HG02623 (cell line): ENCODE measurements around the gene BLACAT1.
"Not testable (repeated sequence)": the region's sequence is repeated elsewhere in the genome, so short reads cannot be mapped to it uniquely, and the experiment has no call there.

Experiments
- ATAC-seq: cut with Tn5 transposase; IDR thresholded peaks from one replicate; pipeline ENCODE4 v1.9.1; 2021; ENCODE audit warnings: moderate library complexity; ENCODE audit not compliant: unreplicated experiment

The BLACAT1 gene

DNA sequence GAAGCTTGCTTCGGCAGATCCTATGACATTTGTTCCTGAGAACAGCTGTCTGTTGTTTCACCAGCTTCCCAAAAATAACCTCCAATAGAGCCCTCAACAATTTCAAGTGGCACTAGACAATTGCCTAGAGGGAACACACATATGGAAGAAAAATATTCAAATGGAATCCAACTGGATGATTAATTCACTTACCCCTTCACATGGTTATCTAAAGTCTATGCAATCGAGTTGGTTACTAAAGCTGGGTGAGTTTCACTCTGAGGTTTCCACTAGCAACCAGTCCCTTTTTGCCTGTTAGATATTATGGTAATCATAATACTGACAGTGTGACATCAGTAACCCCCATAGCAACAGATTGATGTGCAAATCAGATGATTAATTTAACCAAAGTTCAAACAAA, 34.0 kb downstream of the BLACAT1 start, which contains the start of gene LEMD1:
TSS of gene LEMD1 (minus strand) at position 259 of the 400 bp plus-strand sequence. CDS start 1,520 bp downstream, outside the sequence.
- ATAC-seq = no peak

GRCh38 chr1:205420938-205421337, 34.9 kb downstream of the BLACAT1 start:
- ATAC-seq = no peak

DNA sequence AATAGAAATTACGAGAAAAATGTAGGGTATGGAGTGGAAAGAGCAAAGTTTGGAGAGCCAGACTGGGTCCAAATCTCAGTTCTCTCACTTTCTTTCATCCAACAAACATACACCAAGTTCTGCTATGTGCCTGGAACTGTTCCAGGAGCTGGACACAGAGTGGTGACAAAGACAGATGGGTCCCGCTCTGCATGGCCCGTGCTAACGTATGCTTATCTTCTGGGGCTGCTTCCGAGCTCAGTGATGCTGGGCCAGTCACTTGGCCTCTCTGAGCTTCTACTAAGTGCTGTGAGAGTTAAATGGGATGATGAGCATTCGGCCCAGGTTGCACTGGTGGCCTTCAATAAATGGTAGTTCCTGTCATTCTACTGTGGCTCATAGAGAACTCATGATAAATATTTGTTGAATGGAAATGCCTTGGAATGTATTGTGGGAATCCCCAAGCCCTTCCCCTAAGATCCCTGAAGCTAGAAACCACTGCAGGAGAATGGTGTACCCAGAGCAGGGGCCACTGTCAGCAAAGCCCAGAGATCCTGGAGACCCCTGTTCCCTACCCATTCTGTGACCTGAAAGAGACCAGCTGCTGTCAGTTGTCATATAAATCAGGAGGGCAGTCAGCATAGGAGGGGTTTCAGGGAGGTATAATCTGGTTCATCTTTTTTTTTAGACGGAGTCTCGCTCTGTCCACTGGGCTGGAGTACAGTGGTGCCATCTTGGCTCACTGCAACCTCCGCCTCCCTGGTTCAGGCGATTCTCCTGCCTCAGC, 37.8 kb downstream of the BLACAT1 start:
- no peak for ATAC-seq

DNA sequence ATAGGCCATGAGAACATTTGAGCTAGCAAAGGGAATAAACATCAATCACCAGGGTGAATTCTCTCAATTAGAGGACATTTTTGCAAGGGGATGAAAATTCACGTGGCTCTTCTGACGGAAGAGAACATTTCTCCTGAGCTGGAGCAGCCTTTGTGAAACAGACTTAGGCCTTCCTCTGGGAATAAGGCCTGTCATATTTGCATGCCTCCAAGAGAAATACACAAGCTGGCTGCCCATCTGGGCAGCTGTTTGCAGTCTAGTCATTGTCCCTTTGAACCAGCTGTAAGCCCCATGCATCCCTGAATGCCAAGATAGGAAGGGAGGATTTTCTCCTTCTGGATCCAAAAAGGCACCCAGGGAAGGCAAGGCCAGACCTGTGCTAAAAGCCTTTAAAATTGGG, 39.5 kb downstream of the BLACAT1 start:
- no peak for ATAC-seq

- ATAC-seq = no peak
These were observed 45.1 kb downstream of the BLACAT1 start for GRCh38 chr1:205410581-205411298.

DNA sequence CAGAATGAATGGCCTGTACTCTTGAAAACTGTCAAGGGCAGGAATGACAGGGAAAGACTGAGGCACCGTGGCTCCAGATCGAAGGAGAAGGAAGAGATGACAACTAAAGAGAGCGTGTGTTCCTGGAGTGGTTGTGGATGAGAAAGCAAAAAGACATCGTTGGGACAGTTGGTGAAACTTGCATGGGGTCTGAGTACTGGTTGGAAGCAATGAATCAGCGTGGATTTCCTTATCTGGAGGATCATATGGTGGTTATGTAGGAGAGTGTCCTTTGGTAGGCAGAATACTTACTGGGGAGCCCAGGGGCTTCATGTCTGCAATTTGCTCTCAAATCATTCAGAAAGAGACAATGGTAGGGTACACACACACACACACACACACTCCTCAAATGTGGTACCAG, 47.9 kb downstream of the BLACAT1 start:
- ATAC-seq = no peak

DNA sequence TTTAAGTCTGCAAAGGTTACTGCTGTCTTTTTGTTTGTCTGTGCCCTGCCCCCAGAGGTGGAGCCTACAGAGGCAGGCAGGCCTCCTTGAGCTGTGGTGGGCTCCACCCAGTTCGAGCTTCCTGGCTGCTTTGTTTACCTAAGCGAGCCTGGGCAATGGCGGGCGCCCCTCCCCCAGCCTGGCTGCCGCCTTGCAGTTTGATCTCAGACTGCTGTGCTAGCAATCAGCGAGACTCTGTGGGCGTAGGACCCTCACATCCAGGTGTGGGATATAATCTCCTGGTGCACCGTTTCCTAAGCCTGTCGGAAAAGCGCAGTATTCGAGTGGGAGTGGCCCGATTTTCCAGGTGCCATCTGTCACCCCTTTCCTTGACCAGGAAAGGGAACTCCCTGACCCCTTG, 49.6 kb downstream of the BLACAT1 start:
- not testable (repeated sequence) for ATAC-seq
